ENCODE measurements around the gene SDK1. TPM values are rescaled to one million over a fixed set of nuclear protein-coding genes. Genes with fewer than 3 reads are reported as not detected.

The SDK1 gene
- polyA plus RNA-seq, 2 of the 4 experiments (the other 2 are of a cell fraction), result 0.12 to 0.28 TPM

GRCh38 chr7:3895341-3896116 lies 594.5 kb downstream of the SDK1 start:
- Histone ChIP-seq H3K9me3 (no peaks in the 10 kb centered on the region), H3K27ac (no peak overlapping the region), H3K4me3 (no peak overlapping the region), H3K4me1 (no peaks in the 10 kb centered on the region), H3K4me2 (no peak overlapping the region)
- DNase-seq (ENCODE audit: low read depth in 1 of 2, low spot score in 1 of 2) (no peak), ATAC-seq (no peak), FAIRE-seq (no peak)
- TF ChIP-seq CEBPB (IDR thresholded peaks at IDR 0.05), result no peak
- TF ChIP-seq SMC3 (IDR thresholded peaks at IDR 0.05), result no peak
- no peak for TF ChIP-seq EHMT2 (IDR thresholded peaks at IDR 0.05; ENCODE audit: low read depth)
- ChIA-PET POLR2A (no interaction called here), CTCF (interaction anchor here (1.8 to 2.1 kb wide), 3 partner anchors 15 to 736 kb away, joined by 3 to 6 read pairs (median 4); no protein-coding TSS in a partner anchor)
- 45% methylated on average over 9 of the region's 9 CpGs for WGBS (ENCODE audit: missing lambda C conversion rate)

- H3K4me1 ChIP-seq, result no peaks in the 10 kb centered on the region
- FAIRE-seq, result no peak
- no peak for DNase-seq (ENCODE audit: low read depth in 1 of 2, low spot score in 1 of 2)
- ATAC-seq, result no peak
- no peak for TF ChIP-seq ZSCAN20 (CRISPR knock-in tag; IDR thresholded peaks at IDR 0.05)
- TF ChIP-seq ZFP36 (IDR thresholded peaks at IDR 0.05; ENCODE audit: borderline replicate concordance, partially characterized antibody), result no peak
- no peak for TF ChIP-seq EHMT2 (IDR thresholded peaks at IDR 0.05; ENCODE audit: low read depth)
- TF ChIP-seq JUNB (IDR thresholded peaks at IDR 0.05), result no peak
- no peak for TF ChIP-seq MAZ (IDR thresholded peaks at IDR 0.05; ENCODE audit: borderline replicate concordance, low read depth, low read length)
- TF ChIP-seq HOXB5 (CRISPR knock-in tag; IDR thresholded peaks at IDR 0.05), result no peak
- no peak for TF ChIP-seq GATA3 (IDR thresholded peaks at IDR 0.05; ENCODE audit: borderline replicate concordance)
- TF ChIP-seq PHF8 (IDR thresholded peaks at IDR 0.05; ENCODE audit: borderline replicate concordance, low read depth), result no peak
- TF ChIP-seq ZNF302 (CRISPR knock-in tag; IDR thresholded peaks at IDR 0.05), result no peak
- no peak for TF ChIP-seq RARB (CRISPR knock-in tag; IDR thresholded peaks at IDR 0.05)
- no peak for TF ChIP-seq FOSL2 (IDR thresholded peaks at IDR 0.05)
- TF ChIP-seq FOSL2 (CRISPR knock-in tag; IDR thresholded peaks at IDR 0.05), result no peak
- TF ChIP-seq POLR2A (IDR thresholded peaks at IDR 0.05; ENCODE audit: low read length), result no peak
- no peak for TF ChIP-seq HOXA7 (CRISPR knock-in tag; IDR thresholded peaks at IDR 0.05)
- no peak for TF ChIP-seq HES2 (IDR thresholded peaks at IDR 0.05)
- no peak for TF ChIP-seq SREBF2 (IDR thresholded peaks at IDR 0.05)
- no peak for TF ChIP-seq FOXS1 (CRISPR knock-in tag; IDR thresholded peaks at IDR 0.05)
- TF ChIP-seq PBX3 (IDR thresholded peaks at IDR 0.05), result no peak
- TF ChIP-seq BCL3 (IDR thresholded peaks at IDR 0.05), result no peak
- TF ChIP-seq CHD2 (IDR thresholded peaks at IDR 0.05; ENCODE audit: low read length, partially characterized antibody), result no peak
- no peak for TF ChIP-seq KDM5A (IDR thresholded peaks at IDR 0.05)
- 66% methylated on average over 6 of the region's 6 CpGs for WGBS (ENCODE audit: missing lambda C conversion rate)
- CTCF ChIA-PET, result interaction anchor here (1.0 to 2.1 kb wide), 6 partner anchors 10 to 1012 kb away, joined by 3 to 6 read pairs (median 4); no protein-coding TSS in a partner anchor
- H3K27ac ChIP-seq, result no peak overlapping the region
- H3K9me3 ChIP-seq, result no peaks in the 10 kb centered on the region
- no peak overlapping the region for H3K4me2 ChIP-seq
- no peak overlapping the region for H3K4me3 ChIP-seq
- POLR2A ChIA-PET, result no interaction called here
Measured at GRCh38 chr7:3896169-3896765, 595.2 kb downstream of the SDK1 start.

All from A549 (cell line).